C4-2B (cell line): ENCODE measurements around the gene ARHGAP4.

Experiments used
- H3K27ac ChIP-seq: fragments of 450-650 bp; 2 replicates; pipeline ENCODE4 v1.5.1; 2017
- ZFX ChIP-seq: fragments of 450-650 bp; IDR thresholded peaks from 2 replicates; pipeline ENCODE4 v1.6.1; 2017
- TF ChIP-seq, protein P1 (sequence below): fragments of 450-650 bp; conservative IDR thresholded peaks from 2 replicates; pipeline ENCODE4 v1.5.1; 2017; ENCODE audit warnings: mild to moderate bottlenecking

The ARHGAP4 gene

DNA sequence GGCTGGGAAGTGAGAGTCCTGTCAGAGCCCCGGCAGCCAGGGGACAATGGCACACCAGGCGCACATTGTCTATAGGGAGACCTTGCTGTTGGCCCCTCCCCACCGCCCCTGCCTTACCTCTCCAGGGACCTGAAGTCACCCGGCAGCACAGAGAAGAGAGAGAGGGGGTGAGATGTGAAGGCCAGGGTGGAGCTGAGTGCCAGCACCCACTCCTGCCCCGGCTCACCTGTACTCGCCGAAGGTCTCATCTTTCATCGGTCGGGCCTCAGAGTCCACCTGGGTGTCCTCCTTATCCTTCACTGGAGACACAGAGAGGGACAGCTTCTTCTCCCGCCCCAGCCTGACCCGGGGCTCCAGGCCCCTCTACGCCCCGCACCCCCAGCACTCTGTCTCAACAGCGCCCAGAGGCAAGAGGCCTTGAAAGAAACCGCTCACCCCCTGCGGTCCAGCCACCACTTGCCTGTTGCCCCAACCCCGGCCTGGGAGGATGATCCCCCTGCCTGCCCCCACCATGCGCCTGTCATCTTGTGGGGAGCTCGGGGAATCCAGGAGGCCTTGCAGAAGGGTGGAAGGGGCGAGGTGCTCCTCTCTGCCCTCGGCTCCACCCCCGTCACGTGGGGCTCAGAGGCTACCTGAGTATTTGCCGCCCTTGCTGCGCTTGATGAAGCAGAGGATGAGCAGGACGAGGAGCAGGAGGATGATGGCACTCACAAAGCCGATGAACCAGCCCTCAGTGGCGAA lies 62.6 kb downstream of the ARHGAP4 start:
- no peak for TF ChIP-seq ZFX

DNA sequence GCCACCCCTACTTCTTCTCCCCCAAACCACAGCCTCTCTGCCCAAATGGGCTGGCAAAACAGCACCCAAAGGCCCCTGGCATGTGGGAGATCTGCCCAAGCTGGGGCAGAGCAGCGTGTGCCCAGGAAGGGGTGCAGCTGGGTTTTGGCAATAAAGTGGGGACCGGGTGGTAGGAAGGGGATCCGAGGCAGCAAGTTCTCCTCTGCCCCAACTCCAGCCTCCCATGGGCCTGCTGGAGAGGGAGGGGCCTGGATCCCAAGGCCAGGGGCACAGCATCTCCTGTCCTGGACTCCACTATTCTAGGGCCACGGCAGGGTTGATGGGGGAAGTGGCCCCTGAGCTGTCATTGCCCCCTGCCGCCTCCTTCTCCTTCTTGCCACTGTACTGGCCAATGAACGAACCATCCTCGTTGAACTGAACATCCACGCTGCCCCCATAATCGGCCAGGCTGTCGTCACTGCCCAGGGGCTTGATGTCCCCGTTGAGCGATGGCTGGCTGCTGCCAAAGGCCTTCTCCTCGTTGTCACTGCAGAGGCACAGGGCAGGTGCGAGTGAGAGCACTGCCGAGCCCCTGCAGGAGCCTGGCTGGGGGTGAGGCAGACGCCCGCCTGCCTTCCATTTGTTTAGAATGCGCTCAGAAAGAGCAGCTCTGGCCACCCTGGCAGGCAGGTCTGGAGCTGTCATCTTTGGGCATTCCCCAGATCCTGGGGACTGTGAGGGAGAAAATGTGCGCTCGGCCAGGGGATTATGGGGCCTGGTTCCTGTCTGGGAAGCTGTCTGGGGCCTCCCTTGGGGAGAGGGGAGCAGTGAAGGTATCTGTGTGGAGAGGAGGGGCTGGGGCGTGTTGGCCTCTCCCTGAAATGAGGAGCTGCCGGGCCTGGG lies 63.5 kb downstream of the ARHGAP4 start:
- no peak overlapping the region for H3K27ac ChIP-seq
- TF ChIP-seq ZFX: no peak
- TF ChIP-seq, protein P1, sequence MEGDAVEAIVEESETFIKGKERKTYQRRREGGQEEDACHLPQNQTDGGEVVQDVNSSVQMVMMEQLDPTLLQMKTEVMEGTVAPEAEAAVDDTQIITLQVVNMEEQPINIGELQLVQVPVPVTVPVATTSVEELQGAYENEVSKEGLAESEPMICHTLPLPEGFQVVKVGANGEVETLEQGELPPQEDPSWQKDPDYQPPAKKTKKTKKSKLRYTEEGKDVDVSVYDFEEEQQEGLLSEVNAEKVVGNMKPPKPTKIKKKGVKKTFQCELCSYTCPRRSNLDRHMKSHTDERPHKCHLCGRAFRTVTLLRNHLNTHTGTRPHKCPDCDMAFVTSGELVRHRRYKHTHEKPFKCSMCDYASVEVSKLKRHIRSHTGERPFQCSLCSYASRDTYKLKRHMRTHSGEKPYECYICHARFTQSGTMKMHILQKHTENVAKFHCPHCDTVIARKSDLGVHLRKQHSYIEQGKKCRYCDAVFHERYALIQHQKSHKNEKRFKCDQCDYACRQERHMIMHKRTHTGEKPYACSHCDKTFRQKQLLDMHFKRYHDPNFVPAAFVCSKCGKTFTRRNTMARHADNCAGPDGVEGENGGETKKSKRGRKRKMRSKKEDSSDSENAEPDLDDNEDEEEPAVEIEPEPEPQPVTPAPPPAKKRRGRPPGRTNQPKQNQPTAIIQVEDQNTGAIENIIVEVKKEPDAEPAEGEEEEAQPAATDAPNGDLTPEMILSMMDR: no peak

More for the DNA sequence above, 62.6 kb downstream of the ARHGAP4 start:
- H3K27ac ChIP-seq: no peak overlapping the region

DNA sequence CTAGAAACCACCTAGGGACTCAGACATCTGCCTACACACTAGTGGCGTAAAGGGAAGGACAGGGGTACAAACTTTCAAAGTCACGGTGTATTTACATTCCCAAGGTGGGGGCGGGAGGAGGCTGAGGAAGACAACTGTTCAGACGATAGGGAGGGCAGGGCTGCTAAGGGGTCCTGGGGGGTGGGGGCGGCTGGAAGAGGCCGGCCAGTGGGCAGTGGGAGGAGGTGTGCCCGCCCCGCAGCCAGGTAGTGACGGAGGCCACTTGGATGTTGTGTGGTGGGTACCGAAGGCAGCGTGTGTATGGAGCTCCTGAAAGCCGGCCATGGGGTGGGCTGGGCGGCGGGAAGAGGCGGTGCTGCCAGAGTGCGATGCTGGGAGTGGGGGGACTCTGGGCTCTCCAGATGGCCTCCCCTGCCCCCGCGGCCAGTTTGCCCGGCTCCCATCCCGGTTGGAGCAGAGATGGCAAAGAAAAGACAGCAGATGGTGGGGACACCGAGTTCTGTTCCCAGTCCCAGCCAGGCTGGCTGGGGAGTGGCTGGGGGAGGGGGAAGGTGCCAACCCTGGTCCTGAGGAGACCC lies 64.2 kb downstream of the ARHGAP4 start:
- no peak overlapping the region for H3K27ac ChIP-seq
- TF ChIP-seq, protein P1: no peak
- TF ChIP-seq ZFX: no peak

DNA sequence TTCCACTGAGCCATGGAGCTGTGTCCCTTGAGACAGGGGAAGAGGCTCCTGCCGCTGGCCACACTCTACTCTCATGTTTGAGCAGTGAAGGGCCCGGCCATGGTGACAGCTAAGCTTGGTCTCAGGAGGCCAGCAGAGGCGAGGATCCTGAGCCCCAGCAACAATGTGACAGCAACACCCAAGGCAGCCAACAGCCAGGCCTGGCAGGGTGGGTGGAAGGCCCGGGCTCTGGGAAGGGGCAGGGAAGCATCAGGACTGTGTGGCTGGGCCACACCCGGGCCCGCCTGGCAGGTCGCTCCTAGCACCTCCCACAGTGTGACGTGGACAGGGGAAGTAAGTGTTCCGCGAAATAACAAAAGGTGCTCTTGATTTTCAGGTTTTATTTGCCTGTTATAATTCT lies 64.9 kb downstream of the ARHGAP4 start:
- TF ChIP-seq, protein P1: no peak
- TF ChIP-seq ZFX: no peak

More for the DNA sequence above, 64.9 kb downstream of the ARHGAP4 start:
- no peak overlapping the region for H3K27ac ChIP-seq
